Measurements from ENCODE around the gene HDAC8.

The HDAC8 gene

DNA sequence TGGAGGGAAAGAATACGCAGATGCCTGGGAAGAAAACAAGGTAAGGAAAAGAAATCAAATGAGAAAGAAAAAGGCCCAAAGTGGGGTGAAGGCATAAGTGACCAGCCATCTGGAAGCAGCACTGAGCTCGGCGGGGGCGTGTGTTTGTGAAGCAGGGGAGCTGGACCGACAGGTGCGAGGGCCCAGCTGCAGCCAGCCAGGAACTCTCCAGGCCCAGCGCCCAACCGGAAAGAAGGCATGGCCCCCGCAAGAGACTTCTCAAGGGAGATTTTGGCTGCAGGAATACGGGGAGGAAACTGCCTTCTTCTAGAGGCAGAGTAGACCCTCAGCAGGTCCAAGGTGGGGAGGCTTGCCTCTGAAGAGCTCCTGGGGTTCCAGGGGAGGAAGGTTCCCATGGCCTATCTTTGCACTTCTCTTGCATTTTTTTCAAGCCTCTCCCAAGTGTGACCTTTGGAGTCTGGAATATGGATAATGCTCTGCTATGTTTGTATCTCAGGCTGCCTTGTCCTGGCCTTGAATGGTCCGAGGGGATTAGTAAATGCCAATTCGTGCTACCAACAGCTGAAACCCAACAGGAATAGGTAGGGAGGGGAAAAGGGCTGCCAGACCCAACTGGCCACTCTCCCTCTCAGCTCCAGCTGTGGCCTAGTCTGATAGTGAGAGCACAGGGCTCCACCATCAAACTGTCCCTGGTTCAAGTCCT lies 256.1 kb downstream of the HDAC8 start:
- no peak for DNase-seq (ENCODE audit: low spot score)

DNA sequence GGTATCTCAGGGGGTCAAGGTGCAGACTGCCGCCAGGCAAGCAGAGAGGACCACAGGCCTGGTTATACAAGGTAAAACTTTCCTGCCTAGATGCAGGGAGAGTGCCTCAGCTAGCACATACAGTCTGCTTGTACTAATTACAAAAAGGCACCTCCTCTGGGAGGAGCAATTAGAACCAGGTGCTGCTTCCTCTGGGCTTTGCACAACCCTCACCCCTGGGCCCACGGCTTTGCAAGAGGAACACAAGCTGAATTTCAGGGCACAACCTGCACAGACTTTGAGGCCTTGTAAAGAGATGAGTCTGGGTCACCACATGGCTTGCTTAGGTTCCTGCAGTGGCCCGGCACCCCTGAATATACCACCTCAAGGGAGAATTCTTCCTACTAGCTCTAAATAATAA lies 257.8 kb downstream of the HDAC8 start:
- DNase-seq (ENCODE audit: low spot score) = no peak

DNA sequence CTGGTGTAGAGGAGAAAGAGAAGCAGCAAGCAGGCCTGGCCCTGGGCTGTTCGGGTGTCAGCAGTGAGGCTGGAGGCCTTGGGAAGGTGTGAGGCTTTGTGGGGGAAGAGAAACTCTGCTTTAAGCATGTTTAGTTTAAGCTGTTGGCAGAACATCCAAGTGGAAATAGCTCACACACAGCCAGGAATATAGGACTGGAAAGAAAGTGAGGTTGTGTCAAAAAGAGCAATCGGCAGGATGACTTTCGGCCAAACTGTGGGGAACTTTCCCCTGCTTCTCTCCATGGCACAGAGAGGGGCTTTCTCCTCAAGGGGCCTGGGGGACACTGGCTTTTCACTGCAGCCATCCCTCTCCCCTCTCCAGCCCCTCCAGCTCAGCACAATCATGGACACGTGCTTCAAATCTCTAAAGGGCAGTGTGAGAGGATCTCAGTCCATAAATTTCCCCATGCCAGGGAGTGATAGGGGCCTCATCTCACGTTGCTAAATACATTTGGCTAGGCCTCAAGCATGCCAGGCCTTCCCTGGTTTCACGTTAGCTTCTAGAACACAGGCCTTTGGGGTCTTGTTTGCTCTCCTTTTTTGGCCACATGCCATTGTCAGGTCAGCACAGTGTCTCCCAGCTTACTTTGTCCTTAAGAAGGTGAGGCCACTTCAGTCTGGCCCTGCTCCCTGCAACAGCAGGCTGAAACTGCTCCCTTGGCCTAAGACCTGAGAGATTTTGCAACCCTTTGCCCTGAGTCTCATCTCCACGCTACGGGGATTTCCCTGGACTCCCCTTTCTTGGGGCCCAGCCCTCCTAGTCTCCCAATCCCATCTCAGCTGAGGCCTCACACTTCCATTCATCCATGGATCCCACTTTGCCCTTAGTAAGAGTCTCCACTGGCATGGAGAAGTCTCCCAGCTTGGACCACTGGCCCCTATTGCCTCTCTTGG lies 258.7 kb downstream of the HDAC8 start:
- DNase-seq (ENCODE audit: low spot score) = no peak

DNA sequence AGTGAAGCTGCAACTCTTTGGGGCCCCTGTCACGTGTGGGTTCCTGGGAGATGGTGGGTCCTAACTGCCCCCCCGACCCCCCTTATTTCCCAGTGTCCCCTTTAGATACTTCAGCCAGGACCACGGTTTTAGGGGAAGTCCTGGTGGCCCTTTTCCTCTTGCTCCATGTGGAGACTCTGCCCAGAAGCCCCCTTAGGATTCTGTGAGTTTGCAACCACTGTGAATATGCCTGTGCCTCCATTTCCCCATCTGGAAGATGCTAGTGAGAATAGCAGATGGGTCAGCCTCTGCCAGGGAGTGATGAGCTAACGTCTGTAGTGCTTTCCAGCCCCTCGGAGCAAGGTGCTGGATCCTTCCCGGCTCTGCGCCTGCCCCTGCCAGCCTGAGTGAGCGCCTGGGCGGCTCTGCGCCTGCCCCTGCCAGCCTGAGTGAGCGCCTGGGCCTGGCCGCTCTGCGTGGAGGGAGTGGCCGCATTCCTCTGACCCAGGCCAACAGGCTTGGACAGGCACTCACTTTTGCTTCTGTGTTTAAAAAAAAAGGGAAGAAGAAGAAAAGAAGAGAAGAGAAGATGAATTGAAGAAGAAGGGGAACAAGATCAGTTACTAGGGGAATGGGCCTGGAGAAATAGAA lies 260.2 kb downstream of the HDAC8 start:
- no peak for DNase-seq (ENCODE audit: low spot score)

DNA sequence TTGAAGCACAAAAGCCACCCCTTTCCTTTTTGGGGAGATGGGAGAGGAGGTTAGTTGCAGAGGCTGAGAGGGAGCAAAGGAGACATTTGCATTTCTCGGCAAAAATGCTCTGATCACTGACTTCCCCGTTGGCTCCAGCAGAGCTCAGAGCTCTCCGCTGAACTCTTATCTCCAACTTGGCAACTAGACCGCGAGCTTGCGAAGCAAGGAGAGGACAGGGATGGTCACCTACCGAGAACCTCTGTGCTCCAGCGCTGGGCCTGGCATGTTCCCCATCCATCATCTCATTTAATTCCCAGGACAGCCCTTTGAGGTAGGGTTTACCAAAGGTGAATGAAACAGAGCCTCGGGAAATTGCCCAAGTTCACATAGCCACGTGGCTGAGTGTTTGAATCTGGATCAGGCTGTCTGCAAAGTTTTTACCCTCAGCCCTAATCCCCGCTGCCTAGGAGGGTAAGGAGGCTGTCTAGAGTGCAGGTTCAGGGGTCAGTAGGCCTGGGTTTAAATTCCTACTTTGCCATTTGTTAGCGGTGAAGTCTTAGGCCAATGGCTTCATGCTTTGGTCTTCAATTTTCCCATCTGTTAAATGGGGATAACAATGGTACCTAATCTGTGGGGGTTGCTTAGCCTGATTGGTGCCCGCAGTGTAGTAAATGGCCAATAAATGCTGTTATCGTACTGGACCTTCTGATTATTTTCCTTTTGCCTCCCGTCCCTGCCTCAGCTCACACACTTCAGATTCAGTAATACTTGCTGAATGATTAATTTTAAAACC lies 263.2 kb downstream of the HDAC8 start:
- DNase-seq (ENCODE audit: low spot score) = no peak

DNA sequence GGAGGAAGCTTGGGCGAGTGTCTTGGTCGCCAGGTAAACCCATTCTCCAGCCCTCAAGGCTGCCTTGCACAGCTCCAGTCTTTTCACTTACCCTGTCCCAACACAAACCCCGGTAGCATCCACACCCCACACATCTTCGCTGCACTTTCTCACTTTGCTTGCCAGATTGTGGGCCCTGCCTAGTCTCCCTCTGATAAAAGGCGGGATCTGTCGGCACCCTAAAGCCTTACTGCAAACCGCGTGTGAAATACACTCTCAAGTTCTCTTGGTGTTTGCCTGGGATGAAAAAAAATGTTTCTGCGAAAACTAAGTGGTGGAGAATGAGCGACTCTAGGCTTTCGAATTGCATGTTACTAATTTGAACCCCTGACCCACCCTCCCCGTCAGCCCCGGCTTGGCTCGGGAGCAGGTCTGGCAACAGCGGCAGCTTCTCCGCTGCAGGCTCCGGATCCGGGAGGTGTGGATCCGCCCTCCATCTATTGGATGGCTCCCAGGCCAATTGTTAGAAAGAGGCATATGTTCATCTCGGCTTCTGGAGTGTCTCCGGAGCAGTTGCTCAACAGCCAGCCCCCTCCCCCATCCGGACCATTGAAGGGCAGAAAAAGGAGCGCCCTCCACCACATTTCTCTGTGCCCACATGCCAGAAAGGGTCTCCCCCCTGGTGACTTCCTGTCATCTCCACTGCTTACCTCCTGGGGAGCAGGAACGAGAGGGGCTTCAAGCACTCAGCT lies 263.9 kb downstream of the HDAC8 start:
- DNase-seq (ENCODE audit: low spot score) = peak; percentile 53

DNA sequence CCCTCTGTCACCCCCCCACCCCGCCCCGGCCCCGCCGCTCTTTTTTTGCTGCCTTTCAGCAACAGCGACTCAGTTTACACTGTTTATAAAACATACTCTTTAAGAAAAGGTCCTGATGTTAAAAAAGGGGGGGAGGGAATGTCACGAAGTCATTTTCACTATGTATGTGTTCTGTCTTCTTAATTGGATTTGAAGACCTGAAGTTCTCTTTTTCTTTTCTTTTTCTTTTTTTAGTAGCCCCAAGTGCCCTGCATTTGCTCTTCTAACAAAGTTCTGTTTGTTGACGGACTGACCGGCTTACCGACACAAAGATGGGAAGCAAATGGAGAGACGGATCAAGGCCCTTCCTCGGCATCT lies 264.5 kb downstream of the HDAC8 start:
- no peak for DNase-seq (ENCODE audit: low spot score)

DNA sequence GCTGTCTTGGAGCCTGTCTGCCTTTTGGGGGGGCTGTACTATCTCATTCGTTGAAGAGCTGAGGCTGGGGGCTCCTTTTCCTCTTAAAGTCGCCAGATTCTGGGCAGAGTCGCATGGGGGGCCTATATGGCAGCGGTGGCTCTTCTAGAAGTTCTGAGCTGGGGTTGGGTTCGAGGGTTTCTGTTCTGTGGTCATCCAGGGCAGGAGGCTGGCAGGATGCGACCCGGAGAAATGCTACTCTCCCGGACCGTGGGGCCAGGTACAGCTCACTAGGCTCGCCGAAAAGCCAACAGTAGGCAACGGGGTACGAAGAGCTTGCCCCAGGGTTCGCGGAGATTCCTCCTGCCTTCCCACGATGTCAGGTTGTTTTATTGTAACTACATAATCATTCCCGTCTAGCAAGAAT lies 265.0 kb downstream of the HDAC8 start:
- no peak for DNase-seq (ENCODE audit: low spot score)

DNA sequence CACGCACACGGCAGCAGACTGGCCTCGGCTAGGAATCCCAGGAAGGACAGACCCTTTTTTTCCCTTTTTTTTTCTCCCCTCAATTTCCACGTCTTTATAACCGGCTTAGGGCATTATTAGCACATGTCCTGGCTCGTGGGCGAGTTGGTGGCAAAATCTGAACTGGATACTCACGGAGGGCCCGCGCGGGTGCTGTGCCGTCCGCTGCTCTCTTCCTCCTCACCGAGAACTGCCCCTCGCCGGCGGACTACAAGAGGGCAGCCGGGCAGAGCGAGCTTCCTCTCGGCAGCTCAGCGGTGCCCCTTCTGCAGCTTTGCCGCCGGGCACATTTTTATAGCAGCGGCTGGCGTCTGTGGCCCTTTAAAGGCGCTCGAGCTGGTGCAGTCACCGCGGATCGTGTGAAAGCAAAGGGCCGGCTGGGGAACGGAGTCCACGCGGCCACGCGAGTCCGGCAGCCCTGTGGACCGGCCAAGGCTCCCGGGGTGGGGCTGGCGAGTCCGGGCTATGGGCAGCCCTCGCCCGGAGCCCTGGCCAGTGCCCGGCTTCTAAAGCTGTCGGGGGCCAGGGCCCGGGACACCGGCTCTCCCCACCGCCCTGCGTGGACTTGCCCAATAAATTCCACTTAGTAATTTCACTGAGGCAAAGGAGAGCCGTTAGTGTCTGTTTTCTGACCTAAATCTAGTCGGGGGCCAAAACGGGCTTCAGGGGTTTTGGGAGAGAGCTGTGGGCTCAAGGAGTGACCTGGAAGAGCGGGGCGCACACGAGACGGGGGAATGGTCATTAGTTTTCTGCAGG lies 265.6 kb downstream of the HDAC8 start:
- peak; percentile 47 for DNase-seq (ENCODE audit: low spot score)

DNA sequence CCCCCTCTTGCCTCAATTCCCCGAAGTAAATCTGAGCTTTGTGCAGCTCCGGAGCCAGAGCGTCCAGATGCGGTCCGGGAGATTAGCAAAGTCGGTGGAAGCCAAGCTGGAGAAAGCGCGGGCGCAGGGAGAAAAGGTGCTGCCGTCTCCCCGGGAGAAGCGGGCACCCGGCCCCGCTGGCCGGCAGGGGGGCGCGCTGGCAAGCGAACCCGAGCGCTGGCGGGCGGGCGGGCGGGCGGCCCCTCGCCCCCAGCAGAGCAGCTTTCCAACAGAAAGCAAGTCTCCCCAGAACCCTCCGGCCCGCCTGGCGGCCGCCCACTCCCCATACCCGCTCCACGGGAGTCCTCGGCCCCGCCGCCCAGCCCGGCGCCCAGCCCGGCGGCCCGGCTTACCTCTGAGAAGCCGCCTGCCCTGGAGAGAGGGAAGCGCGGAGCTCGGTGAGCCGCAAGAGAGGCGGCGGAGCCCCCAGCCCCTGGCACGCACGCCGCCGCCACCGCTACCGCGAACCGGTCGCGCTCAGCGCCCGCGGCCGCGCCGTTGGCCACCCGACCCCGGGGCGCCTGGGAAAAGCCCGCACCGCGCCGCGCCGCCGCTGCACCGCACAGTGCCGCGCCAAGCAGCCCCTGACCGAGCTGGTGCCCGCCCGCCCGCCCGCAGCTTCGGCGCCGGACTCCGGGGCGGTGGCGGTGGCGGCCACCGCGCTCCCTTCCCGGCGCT lies 266.4 kb downstream of the HDAC8 start:
- no peak for DNase-seq (ENCODE audit: low spot score)

DNA sequence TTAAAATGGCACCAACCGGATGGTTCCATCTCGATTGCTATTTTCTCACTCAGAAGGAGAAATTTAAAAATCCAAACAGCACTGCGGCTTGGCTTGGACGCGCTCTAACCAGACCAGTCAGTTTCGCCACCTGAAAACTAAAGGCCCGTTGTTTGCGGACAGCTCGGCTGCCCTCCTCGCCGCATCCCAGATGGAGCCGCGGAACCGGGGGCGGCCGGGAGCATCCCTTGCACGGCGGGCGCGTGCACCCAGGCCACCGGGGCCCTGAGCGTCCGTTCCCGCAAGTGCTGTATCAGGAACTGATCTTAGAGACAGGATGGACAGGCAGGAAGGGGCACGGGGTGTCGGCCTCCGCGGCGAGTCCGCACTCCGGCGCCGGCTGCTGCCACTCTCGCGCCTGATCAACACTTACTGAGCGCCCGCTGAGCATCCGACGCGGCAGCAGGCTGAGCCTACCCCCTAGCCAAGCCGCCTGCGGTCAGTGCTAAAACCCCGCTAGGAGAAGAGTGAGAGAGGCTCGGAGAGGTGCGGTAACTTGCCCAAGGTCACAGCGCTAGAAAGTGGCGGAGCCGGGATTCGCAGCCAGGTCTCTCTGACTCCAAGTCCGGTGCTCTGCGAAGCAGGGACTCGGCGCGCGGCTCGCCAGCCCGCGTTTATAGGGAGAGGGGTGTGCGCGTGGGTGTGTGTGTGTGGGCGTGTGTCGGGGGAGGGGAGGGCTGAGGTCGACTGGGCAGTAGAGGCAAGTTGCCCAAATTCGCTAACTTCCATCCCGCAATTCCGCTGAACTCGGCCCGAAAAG lies 267.2 kb downstream of the HDAC8 start, which contains the start of gene CITED1:
CITED1 (minus strand) TSS at position 629 of the 799 bp plus-strand sequence. CDS start 3,045 bp downstream, outside the sequence.
- DNase-seq (ENCODE audit: low spot score) = no peak

DNA sequence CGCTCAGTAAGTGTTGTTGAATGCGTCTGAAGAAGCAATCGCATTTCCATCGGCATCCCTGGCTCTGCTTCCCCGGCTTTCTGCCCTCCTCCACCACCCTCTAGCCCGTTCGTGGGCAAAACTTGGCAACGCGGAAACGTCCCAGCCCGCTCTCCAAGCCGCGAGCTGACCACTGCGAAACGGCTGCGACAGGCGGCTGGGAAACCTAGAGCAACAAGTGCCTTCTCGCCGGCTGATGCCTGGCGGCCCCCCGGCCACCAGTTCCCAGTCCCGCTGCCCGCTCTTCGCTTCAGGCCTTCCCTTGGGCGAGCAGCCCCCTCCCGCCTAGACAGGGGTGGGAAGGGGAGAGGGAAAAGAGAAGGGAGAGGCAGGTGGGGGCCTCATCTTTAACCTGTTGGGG lies 267.8 kb downstream of the HDAC8 start:
- DNase-seq (ENCODE audit: low spot score) = no peak

DNA sequence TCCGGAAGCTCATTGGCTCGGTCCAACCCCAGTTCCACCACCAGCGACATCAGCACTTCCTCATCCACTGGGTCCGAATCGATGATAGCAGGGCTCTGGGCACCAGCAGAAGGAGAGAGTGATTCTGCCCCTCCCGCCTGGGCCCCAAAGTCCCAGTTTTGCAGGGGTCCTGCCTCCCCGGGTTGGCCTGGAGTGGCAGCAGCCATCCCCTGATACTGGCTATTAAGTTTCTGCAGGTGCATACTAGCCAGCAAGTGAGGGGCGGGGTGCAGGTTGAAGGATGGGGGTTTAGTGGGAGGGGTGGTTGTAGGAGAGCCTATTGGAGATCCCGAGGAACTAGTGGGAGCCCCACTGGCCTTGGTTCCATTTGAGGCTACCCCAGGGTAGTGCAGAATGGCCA lies 270.9 kb downstream of the HDAC8 start:
- no peak for DNase-seq (ENCODE audit: low spot score)

DNA sequence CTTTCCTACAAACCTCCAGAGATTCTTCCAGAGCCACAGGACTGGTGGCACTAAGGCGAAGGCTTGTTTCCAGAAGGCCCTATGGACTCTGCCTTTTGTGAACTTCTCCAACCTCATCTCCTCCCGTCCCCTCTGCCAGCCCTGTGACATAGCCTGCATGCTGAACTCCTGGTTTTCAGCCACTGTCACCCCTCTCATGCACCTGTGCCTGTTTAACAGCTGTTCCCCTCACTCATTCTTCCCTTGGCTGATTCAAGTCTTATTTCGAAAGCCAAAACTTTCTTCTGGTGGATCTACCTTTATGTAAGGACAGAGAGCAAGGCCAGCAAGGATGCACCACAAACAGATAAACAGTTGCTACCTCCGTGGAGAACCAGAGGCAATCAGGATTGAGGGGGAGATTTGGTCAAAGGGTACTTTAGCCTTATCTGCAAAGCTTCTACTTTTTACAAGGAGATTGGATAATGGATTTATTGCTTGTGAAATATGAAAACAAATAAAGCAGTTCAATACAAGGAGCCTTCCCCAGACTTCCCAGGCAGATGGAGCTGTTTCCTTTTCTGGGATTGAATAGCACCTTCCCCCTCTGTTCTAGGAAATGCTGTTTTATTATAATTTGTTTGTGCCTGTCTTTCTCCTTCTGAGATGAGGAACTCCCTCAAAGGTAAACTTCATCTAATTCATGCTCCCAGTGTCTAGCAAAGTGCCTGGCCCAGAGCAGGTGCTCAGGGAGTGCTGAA lies 272.6 kb downstream of the HDAC8 start:
- DNase-seq (ENCODE audit: low spot score) = no peak

DNA sequence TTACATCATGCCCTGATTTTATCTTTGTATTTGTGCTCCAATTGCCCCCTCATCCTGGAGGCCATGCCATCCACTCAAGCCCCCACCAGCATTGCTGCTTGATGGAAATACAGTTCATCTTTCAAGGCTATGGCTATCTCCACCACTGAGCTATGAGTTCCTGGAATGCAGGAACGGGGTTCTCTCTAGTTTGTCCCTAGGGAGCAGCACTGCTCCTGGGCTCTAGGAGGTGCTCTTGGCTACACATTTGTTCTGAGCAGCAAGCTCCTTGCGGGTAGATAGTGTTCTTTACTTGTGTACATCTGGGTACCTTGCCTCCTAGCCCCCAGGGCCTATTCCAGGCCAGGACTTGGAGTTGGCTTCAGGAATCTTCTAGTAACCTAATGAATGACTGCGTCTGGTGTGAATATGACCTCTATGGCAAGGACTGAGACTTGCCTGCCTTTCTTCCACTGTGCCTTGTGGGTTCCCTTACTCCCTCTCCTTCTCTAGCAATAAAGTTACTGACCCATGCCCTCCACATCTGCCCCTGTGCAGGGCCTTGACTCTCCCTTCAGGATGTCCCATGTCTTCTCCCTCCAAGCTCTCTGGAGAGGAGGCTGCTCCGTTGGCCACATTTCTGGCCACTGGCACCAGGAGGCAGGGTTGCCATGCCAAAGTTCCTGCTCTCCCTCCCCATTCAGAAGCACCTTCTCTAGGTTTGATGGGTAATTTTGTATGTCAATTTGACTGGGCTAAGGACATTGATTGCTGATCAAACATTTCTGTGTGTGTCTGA lies 274.5 kb downstream of the HDAC8 start:
- DNase-seq (ENCODE audit: low spot score) = no peak

DNA sequence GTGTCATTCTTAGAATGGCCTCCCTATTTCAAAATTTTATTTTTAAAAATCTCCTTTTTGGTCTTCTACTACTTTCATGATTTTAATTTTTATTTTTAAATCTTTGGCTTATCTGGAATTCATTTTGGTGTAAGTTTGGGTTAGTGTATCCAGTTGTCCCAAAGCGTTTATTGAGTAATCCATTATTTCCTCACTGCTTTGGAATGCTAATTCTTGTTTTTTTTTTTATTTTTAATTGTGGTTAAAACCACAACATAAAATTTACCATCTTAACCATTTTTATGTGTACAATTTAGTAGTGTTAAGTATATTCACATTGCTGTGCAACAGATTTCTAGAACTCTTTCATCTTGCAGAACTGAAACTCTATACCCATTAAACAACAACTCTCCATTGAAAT lies 275.7 kb downstream of the HDAC8 start:
- no peak for DNase-seq (ENCODE audit: low spot score)

DNA sequence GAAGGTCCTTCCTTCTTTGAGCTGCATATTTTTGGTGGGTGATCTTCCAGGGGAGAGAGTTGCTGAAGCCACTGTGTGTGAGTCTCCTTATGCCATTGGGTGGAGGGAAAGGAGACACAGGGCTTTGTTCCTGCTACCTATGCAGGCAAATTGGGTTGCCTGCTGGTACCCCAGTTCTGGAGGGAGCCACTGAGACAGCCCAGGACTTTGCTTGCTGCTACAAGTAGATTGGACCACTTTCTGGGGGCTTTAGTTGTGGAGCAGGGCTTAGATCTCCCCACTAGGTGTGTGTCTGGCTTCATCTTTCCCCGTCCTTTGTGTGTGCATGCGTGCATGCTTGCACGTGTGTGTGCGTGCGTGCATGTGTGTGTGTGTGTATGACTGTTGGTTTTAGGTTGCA lies 276.9 kb downstream of the HDAC8 start:
- no peak for DNase-seq (ENCODE audit: low spot score)

DNA sequence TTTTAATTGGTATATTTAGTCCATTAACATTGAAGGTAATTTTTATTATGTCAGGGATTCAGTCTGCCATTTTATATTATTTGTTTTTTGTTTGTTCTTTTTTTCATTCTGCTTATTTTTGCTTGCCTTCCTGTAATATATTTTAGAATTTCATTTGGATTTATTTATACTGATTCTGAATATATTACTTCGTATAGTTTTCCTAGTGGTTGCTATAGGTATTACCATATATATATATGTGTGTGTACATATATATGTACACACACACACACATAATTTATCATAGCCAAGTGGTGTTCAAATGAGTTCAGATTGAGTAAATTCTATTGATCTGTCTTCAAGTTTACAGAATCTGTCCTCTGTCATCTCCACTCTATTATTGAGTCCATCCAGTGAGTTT lies 278.1 kb downstream of the HDAC8 start:
- no peak for DNase-seq (ENCODE audit: low spot score)
